ENCODE measurements around the gene BOC.

BOC gene

GRCh38 chr3:113304102-113304501, 92.7 kb downstream of the BOC start:
- no peak for TF ChIP-seq GATA3 (IDR thresholded peaks at IDR 0.05; ENCODE audit: low read depth, low read length)
- no peak for TF ChIP-seq GATA2 (IDR thresholded peaks at IDR 0.05; ENCODE audit: low read depth, low read length)

- TF ChIP-seq GATA3 (IDR thresholded peaks at IDR 0.05; ENCODE audit: low read depth, low read length): no peak
- no peak for TF ChIP-seq GATA2 (IDR thresholded peaks at IDR 0.05; ENCODE audit: low read depth, low read length)
Measured at GRCh38 chr3:113304856-113305540, 93.6 kb downstream of the BOC start.

- no peak for TF ChIP-seq GATA3 (IDR thresholded peaks at IDR 0.05; ENCODE audit: low read depth, low read length)
- no peak for TF ChIP-seq GATA2 (IDR thresholded peaks at IDR 0.05; ENCODE audit: low read depth, low read length)
Measured at GRCh38 chr3:113310960-113311359, 99.6 kb downstream of the BOC start.

GRCh38 chr3:113312416-113312815, 101.1 kb downstream of the BOC start:
- no peak for TF ChIP-seq GATA3 (IDR thresholded peaks at IDR 0.05; ENCODE audit: low read depth, low read length)

- TF ChIP-seq GATA3 (IDR thresholded peaks at IDR 0.05; ENCODE audit: low read depth, low read length): no peak
- TF ChIP-seq GATA2 (IDR thresholded peaks at IDR 0.05; ENCODE audit: low read depth, low read length): no peak
Measured at GRCh38 chr3:113314923-113315322, 103.6 kb downstream of the BOC start.

GRCh38 chr3:113329757-113330156, 118.4 kb downstream of the BOC start:
- TF ChIP-seq GATA3 (IDR thresholded peaks at IDR 0.05; ENCODE audit: low read depth, low read length) (no peak), GATA2 (IDR thresholded peaks at IDR 0.05; ENCODE audit: low read depth, low read length) (no peak)

GRCh38 chr3:113330742-113331141, 119.4 kb downstream of the BOC start:
- TF ChIP-seq GATA3 (IDR thresholded peaks at IDR 0.05; ENCODE audit: low read depth, low read length) (no peak), GATA2 (IDR thresholded peaks at IDR 0.05; ENCODE audit: low read depth, low read length) (no peak)

GRCh38 chr3:113331187-113331586, 119.8 kb downstream of the BOC start:
- no peak for TF ChIP-seq GATA3 (IDR thresholded peaks at IDR 0.05; ENCODE audit: low read depth, low read length)
- no peak for TF ChIP-seq GATA2 (IDR thresholded peaks at IDR 0.05; ENCODE audit: low read depth, low read length)
